WTC11 (cell line): Measurements from ENCODE around the gene BCL11B. TPM values are rescaled to one million over a fixed set of nuclear protein-coding genes. Genes with fewer than 3 reads are reported as not detected.

Experiments
- ATAC-seq: fragments of 200-7000 bp; cut with Tn5 transposase; 2 replicates; pipeline ENCODE4 v1.10.0; 2021; ENCODE audit warnings: mild to moderate bottlenecking, moderate library complexity
- CTCF ChIA-PET: fragments of 300-600 bp; sonication (Branson Sonifier 250); formaldehyde crosslinking; loops from one replicate; lab custom pipeline; 2021; ENCODE audit warnings: antibody characterized with exemption; lab: Charles Lee
- POLR2A ChIA-PET: fragments of 350-600 bp; sonication (Branson Sonifier 250); formaldehyde crosslinking; loops from one replicate; lab custom pipeline; 2021; ENCODE audit warnings: antibody characterized with exemption; lab: Charles Lee
- DNase-seq: peaks from one replicate; pipeline ENCODE4 v3.0.0; 2021; ENCODE audit warnings: low spot score
- H3K27ac Mint-ChIP-seq: 2 replicates; pipeline ENCODE4 v1.8.0; 2021; ENCODE audit warnings: mixed read lengths
- H3K27me3 Mint-ChIP-seq: 2 replicates; pipeline ENCODE4 v1.8.0; 2021; ENCODE audit warnings: low read depth, mild to moderate bottlenecking, moderate library complexity, mixed read lengths
- H3K36me3 Mint-ChIP-seq: 2 replicates; pipeline ENCODE4 v1.8.0; 2021; ENCODE audit warnings: mixed read lengths
- H3K4me1 Mint-ChIP-seq: 2 replicates; pipeline ENCODE4 v1.8.0; 2022; ENCODE audit warnings: mixed read lengths
- H3K4me3 Mint-ChIP-seq: 2 replicates; pipeline ENCODE4 v1.8.0; 2021; ENCODE audit warnings: mild to moderate bottlenecking, moderate library complexity, mixed read lengths
- H3K9me3 Mint-ChIP-seq: 2 replicates; pipeline ENCODE4 v1.8.0; 2021; ENCODE audit warnings: mixed read lengths
- CDX4 ChIP-seq: fragments of 250-450 bp; sonication (Bioruptor Pico); IDR thresholded peaks from 2 replicates; pipeline ENCODE4 v1.9.0; 2021; ENCODE audit warnings: moderate library complexity, mild to moderate bottlenecking, inconsistent platforms, borderline replicate concordance
- E2F1 ChIP-seq: sonication (generic); formaldehyde crosslinking; IDR thresholded peaks from 2 replicates; pipeline ENCODE4 v1.8.0; 2022; ENCODE audit warnings: mild to moderate bottlenecking, missing genetic modification reagents
- ELF4 ChIP-seq: sonication (generic); formaldehyde crosslinking; IDR thresholded peaks from 2 replicates; pipeline ENCODE4 v1.8.1; 2022; ENCODE audit warnings: low read depth, mild to moderate bottlenecking, moderate library complexity, missing genetic modification reagents
- FOXK1 ChIP-seq: sonication (generic); formaldehyde crosslinking; IDR thresholded peaks from 2 replicates; pipeline ENCODE4 v1.8.0; 2022; ENCODE audit warnings: mild to moderate bottlenecking, moderate library complexity, missing genetic modification reagents
- FOXP4 ChIP-seq: sonication (generic); formaldehyde crosslinking; IDR thresholded peaks from 2 replicates; pipeline ENCODE4 v1.8.0; 2022; ENCODE audit warnings: mild to moderate bottlenecking, missing genetic modification reagents
- GTF2I ChIP-seq: fragments of 250-450 bp; sonication (Bioruptor Pico); conservative IDR thresholded peaks from 2 replicates; pipeline ENCODE4 v1.4.0; 2021; ENCODE audit warnings: mild to moderate bottlenecking
- HMGXB4 ChIP-seq: sonication (generic); formaldehyde crosslinking; IDR thresholded peaks from 2 replicates; pipeline ENCODE4 v1.8.1; 2023; ENCODE audit warnings: mild to moderate bottlenecking, moderate library complexity, missing genetic modification reagents
- JAZF1 ChIP-seq: fragments of 250-450 bp; sonication (Bioruptor Pico); IDR thresholded peaks from 2 replicates; pipeline ENCODE4 v1.9.0; 2021; ENCODE audit warnings: moderate library complexity, mild to moderate bottlenecking, inconsistent platforms
- JUN ChIP-seq: sonication (generic); formaldehyde crosslinking; IDR thresholded peaks from 2 replicates; pipeline ENCODE4 v1.8.0; 2023; ENCODE audit warnings: mild to moderate bottlenecking, missing genetic modification reagents
- MLX ChIP-seq: sonication (generic); formaldehyde crosslinking; IDR thresholded peaks from 2 replicates; pipeline ENCODE4 v1.8.1; 2023; ENCODE audit warnings: mild to moderate bottlenecking, missing genetic modification reagents, moderate library complexity
- OVOL2 ChIP-seq: fragments of 250-450 bp; sonication (Bioruptor Pico); IDR thresholded peaks from 2 replicates; pipeline ENCODE4 v1.9.0; 2021; ENCODE audit warnings: mild to moderate bottlenecking, borderline replicate concordance
- PRRX2 ChIP-seq: fragments of 250-450 bp; sonication (Bioruptor Pico); IDR thresholded peaks from 2 replicates; pipeline ENCODE4 v1.8.0; 2021; ENCODE audit warnings: mild to moderate bottlenecking
- SMAD4 ChIP-seq: sonication (generic); formaldehyde crosslinking; IDR thresholded peaks from 2 replicates; pipeline ENCODE4 v1.8.0; 2022; ENCODE audit warnings: mild to moderate bottlenecking, missing genetic modification reagents
- SP1 ChIP-seq: sonication (generic); formaldehyde crosslinking; conservative IDR thresholded peaks from 2 replicates; pipeline ENCODE4 v1.8.1; 2022; ENCODE audit warnings: missing genetic modification reagents
- TP53 ChIP-seq: sonication (generic); formaldehyde crosslinking; IDR thresholded peaks from 2 replicates; pipeline ENCODE4 v1.8.1; 2023; ENCODE audit warnings: mild to moderate bottlenecking, missing genetic modification reagents
- USF1 ChIP-seq: sonication (generic); formaldehyde crosslinking; IDR thresholded peaks from 2 replicates; pipeline ENCODE4 v1.8.0; 2022; ENCODE audit warnings: mild to moderate bottlenecking, missing genetic modification reagents
- ZBTB43 ChIP-seq: sonication (generic); formaldehyde crosslinking; IDR thresholded peaks from 2 replicates; pipeline ENCODE4 v1.8.1; 2023; ENCODE audit warnings: mild to moderate bottlenecking, missing genetic modification reagents
- ZNF281 ChIP-seq: sonication (generic); formaldehyde crosslinking; IDR thresholded peaks from 2 replicates; pipeline ENCODE4 v1.8.0; 2023; ENCODE audit warnings: mild to moderate bottlenecking, missing genetic modification reagents
- ZNF512 ChIP-seq: sonication (generic); formaldehyde crosslinking; IDR thresholded peaks from 2 replicates; pipeline ENCODE4 v1.8.1; 2022; ENCODE audit warnings: missing genetic modification reagents, borderline replicate concordance
- total RNA-seq: library from RNA; stranded (reverse); gene quantifications from 3 replicates; pipeline ENCODE4 v1.2.3, GENCODE V29; 2021

Gene BCL11B
- total RNA-seq, 1 experiment from 2014 or later: 9.1 TPM

- TF ChIP-seq JAZF1 (no peak), CDX4 (CRISPR knock-in tag) (no peak), PRRX2 (CRISPR knock-in tag) (no peak), ZNF512 (CRISPR knock-in tag) (no peak), MLX (no peak), SMAD4 (CRISPR knock-in tag) (no peak), E2F1 (CRISPR knock-in tag) (no peak), SP1 (CRISPR knock-in tag) (no peak), TP53 (CRISPR knock-in tag) (no peak), ZBTB43 (no peak)
These were observed 61.7 kb downstream of the BCL11B start (continued) for GRCh38 chr14:99210333-99210732.

- ATAC-seq (no peak), DNase-seq (no peak)
- no peak overlapping the region for H3K4me3 Mint-ChIP-seq
- no peaks in the 10 kb centered on the region for H3K36me3 Mint-ChIP-seq
- ChIA-PET POLR2A (no interaction called here), CTCF (interaction anchor here (1.1 kb wide), 2 partner anchors 16 to 21 kb away, joined by 3 read pairs; no protein-coding TSS in a partner anchor)
- TF ChIP-seq USF1 (CRISPR knock-in tag) (no peak), FOXK1 (CRISPR knock-in tag) (no peak)
- peaks cover 34% of the 10 kb centered on the region for H3K4me1 Mint-ChIP-seq
- H3K9me3 Mint-ChIP-seq: no peaks in the 10 kb centered on the region
- no peaks in the 10 kb centered on the region for H3K27me3 Mint-ChIP-seq
- peak overlapping the region; percentile 53; the same call in 1 of the 2 replicates for H3K27ac Mint-ChIP-seq
These were observed 62.6 kb downstream of the BCL11B start for GRCh38 chr14:99209409-99209808.

- Mint-ChIP-seq H3K9me3 (no peaks in the 10 kb centered on the region), H3K4me1 (peaks cover 31% of the 10 kb centered on the region), H3K36me3 (no peaks in the 10 kb centered on the region), H3K4me3 (no peak overlapping the region), H3K27ac (peak overlapping the region; percentile 86; the same call in 1 of the 2 replicates), H3K27me3 (no peaks in the 10 kb centered on the region)
- DNase-seq: no peak
- no peak for ATAC-seq
- ChIA-PET CTCF (interaction anchor here (0.9 to 1.5 kb wide), 2 partner anchors 16 to 24 kb away, joined by 3 to 4 read pairs; no protein-coding TSS in a partner anchor), POLR2A (interaction anchor here (0.5 kb wide), 1 partner anchor 61 kb away, joined by 6 read pairs; no protein-coding TSS in a partner anchor)
- TF ChIP-seq E2F1 (CRISPR knock-in tag) (no peak), FOXP4 (CRISPR knock-in tag) (no peak), JUN (CRISPR knock-in tag) (no peak), ELF4 (CRISPR knock-in tag) (no peak), GTF2I (CRISPR knock-in tag) (no peak), HMGXB4 (no peak), ZNF281 (CRISPR knock-in tag) (no peak), OVOL2 (CRISPR knock-in tag) (no peak)
These were observed 63.7 kb downstream of the BCL11B start for GRCh38 chr14:99208318-99208717.
